Neural progenitor cell (in vitro differentiated cells): ENCODE measurements around the gene MACIR. TPM values are rescaled to one million over a fixed set of nuclear protein-coding genes. Genes with fewer than 3 reads are reported as not detected.

Experiments used
- DNase-seq: peaks from one replicate; pipeline ENCODE4 v3.0.0-alpha.2; 2016; ENCODE audit warnings: low spot score
- H2AFZ ChIP-seq: fragments of 200-600 bp; sonication (generic); replicated peaks from 2 replicates; pipeline ENCODE4 v1.6.1; 2016; ENCODE audit warnings: antibody characterized with exemption
- H3F3A ChIP-seq: fragments of 200-600 bp; sonication (generic); 2 replicates; pipeline ENCODE4 v1.6.1; 2016; ENCODE audit warnings: antibody characterized with exemption, low read depth
- H3K27ac ChIP-seq: fragments of 200-600 bp; sonication (generic); 2 replicates; pipeline ENCODE4 v1.5.1; 2016; ENCODE audit warnings: mild to moderate bottlenecking
- H3K27me3 ChIP-seq: fragments of 200-600 bp; sonication (generic); 2 replicates; pipeline ENCODE4 v1.6.1; 2016; ENCODE audit warnings: mild to moderate bottlenecking, moderate library complexity
- H3K36me3 ChIP-seq: fragments of 200-600 bp; sonication (generic); 2 replicates; pipeline ENCODE4 v1.5.1; 2016
- H3K4me1 ChIP-seq: fragments of 200-600 bp; sonication (generic); 2 replicates; pipeline ENCODE4 v1.6.1; 2016; ENCODE audit warnings: mixed run types
- H3K4me2 ChIP-seq: fragments of 200-600 bp; sonication (generic); 2 replicates; pipeline ENCODE4 v1.6.1; 2016
- H3K4me3 ChIP-seq: fragments of 200-600 bp; sonication (generic); 2 replicates; pipeline ENCODE4 v1.5.1; 2016
- H3K79me2 ChIP-seq: fragments of 200-600 bp; sonication (generic); 2 replicates; pipeline ENCODE4 v1.6.1; 2016; ENCODE audit warnings: low read depth
- H3K9ac ChIP-seq: fragments of 200-600 bp; sonication (generic); 2 replicates; pipeline ENCODE4 v1.6.1; 2016
- H3K9me3 ChIP-seq: fragments of 200-600 bp; sonication (generic); 2 replicates; pipeline ENCODE4 v1.5.1; 2016; ENCODE audit warnings: low read depth
- H4K20me1 ChIP-seq: fragments of 200-600 bp; sonication (generic); 2 replicates; pipeline ENCODE4 v1.6.1; 2016; ENCODE audit warnings: low read depth
- H3K27ac Mint-ChIP-seq: 3 replicates; pipeline ENCODE4 v1.8.0; 2021; ENCODE audit warnings: mixed read lengths
- H3K27me3 Mint-ChIP-seq: 2 replicates; pipeline ENCODE4 v1.8.0; 2022; ENCODE audit warnings: low read depth, mild to moderate bottlenecking, inconsistent platforms, moderate library complexity, mixed read lengths; ENCODE audit not compliant: insufficient read depth
- H3K36me3 Mint-ChIP-seq: 3 replicates; pipeline ENCODE4 v1.8.0; 2021; ENCODE audit warnings: mixed read lengths
- H3K4me1 Mint-ChIP-seq: 3 replicates; pipeline ENCODE4 v1.8.0; 2021; ENCODE audit warnings: mixed read lengths
- H3K4me3 Mint-ChIP-seq: 3 replicates; pipeline ENCODE4 v1.8.0; 2021; ENCODE audit warnings: mild to moderate bottlenecking, moderate library complexity, mixed read lengths
- H3K9me3 Mint-ChIP-seq: 3 replicates; pipeline ENCODE4 v1.8.0; 2020; ENCODE audit warnings: mixed read lengths
- CTCF ChIP-seq: fragments of 200-600 bp; sonication (generic); IDR thresholded peaks from 2 replicates; pipeline ENCODE4 v1.5.1; 2017; ENCODE audit warnings: antibody characterized with exemption, mild to moderate bottlenecking
- EZH2 ChIP-seq: fragments of 200-600 bp; sonication (generic); IDR thresholded peaks from 2 replicates; pipeline ENCODE4 v1.6.1; 2017; ENCODE audit warnings: antibody characterized with exemption, mild to moderate bottlenecking, moderate library complexity
- EZH2phosphoT487 ChIP-seq: fragments of 200-600 bp; sonication (generic); IDR thresholded peaks from 2 replicates; pipeline ENCODE4 v1.6.1; 2017; ENCODE audit warnings: antibody characterized with exemption
- total RNA-seq: library from RNA; depleted of rRNA; stranded (reverse); fragments of >200 nt; gene quantifications from 2 replicates; pipeline ENCODE4 v1.2.3, GENCODE V29; 2015; ENCODE audit warnings: low replicate concordance

Gene MACIR
- 22.5 and 26.3 TPM in 2 replicates for total RNA-seq

- H3K27ac Mint-ChIP-seq, result peak within 1 kb of the TSS; percentile 93
- peak within 1 kb of the TSS; percentile 81 for H3K4me2 ChIP-seq
- H3K27me3 Mint-ChIP-seq, result peaks cover 2% of the 10 kb centered on the region
- H3K36me3 Mint-ChIP-seq, result no peaks in the 10 kb centered on the region
- H3K4me3 ChIP-seq, result peak within 1 kb of the TSS; percentile 80
- H3K9me3 Mint-ChIP-seq, result peaks cover 4% of the 10 kb centered on the region
- H3K79me2 ChIP-seq, result peaks cover 41% of the 10 kb centered on the region
- peak within 1 kb of the TSS; percentile 54 for H3K9ac ChIP-seq
- peaks cover 26% of the 10 kb centered on the region for H3K4me1 Mint-ChIP-seq
- no peaks in the 10 kb centered on the region for H3F3A ChIP-seq
- peaks cover 23% of the 10 kb centered on the region for H3K4me1 ChIP-seq
- DNase-seq, result peak; percentile 99
- H3K4me3 Mint-ChIP-seq, result peak within 1 kb of the TSS; percentile 98
- peak within 1 kb of the TSS; percentile 79 for H3K27ac ChIP-seq
- TF ChIP-seq EZH2 (no peak), CTCF (peak; percentile 3)
- H4K20me1 ChIP-seq, result peaks cover 34% of the 10 kb centered on the region
- no peaks in the 10 kb centered on the region for H3K27me3 ChIP-seq
- peak within 1 kb of the TSS; percentile 91 for H2AFZ ChIP-seq
- no peaks in the 10 kb centered on the region for H3K36me3 ChIP-seq
- no peaks in the 10 kb centered on the region for H3K9me3 ChIP-seq
Measured at GRCh38 chr5:103258368-103258956, at the start of gene MACIR. TSS of gene MACIR (plus strand) at chr5:103258763. CDS start at chr5:103275920, 17,157 bp downstream.

- H3K36me3 ChIP-seq, result no peaks in the 10 kb centered on the region
- H3K4me2 ChIP-seq, result no peak overlapping the region
- Mint-ChIP-seq H3K4me1 (no peaks in the 10 kb centered on the region), H3K4me3 (no peak overlapping the region), H3K9me3 (no peaks in the 10 kb centered on the region), H3K27me3 (no peaks in the 10 kb centered on the region), H3K36me3 (peaks cover 5% of the 10 kb centered on the region), H3K27ac (no peak overlapping the region)
- no peak overlapping the region for H3K4me3 ChIP-seq
- no peak overlapping the region for H3K27ac ChIP-seq
- H2AFZ ChIP-seq, result no peak overlapping the region
- H3F3A ChIP-seq, result no peaks in the 10 kb centered on the region
- no peaks in the 10 kb centered on the region for H3K27me3 ChIP-seq
- H3K4me1 ChIP-seq, result no peaks in the 10 kb centered on the region
- no peaks in the 10 kb centered on the region for H4K20me1 ChIP-seq
- no peak overlapping the region for H3K9ac ChIP-seq
- H3K9me3 ChIP-seq, result no peaks in the 10 kb centered on the region
- no peak for DNase-seq
- TF ChIP-seq EZH2 (no peak), CTCF (no peak), EZH2phosphoT487 (no peak)
- H3K79me2 ChIP-seq, result no peaks in the 10 kb centered on the region
Measured at GRCh38 chr5:103209065-103209464, 49.5 kb upstream of the MACIR start.

GRCh38 chr5:103210952-103211351, 47.6 kb upstream of the MACIR start:
- Histone ChIP-seq H3F3A (no peaks in the 10 kb centered on the region), H3K4me3 (no peak overlapping the region), H3K9me3 (no peaks in the 10 kb centered on the region), H3K4me1 (no peaks in the 10 kb centered on the region), H4K20me1 (no peaks in the 10 kb centered on the region), H2AFZ (no peak overlapping the region), H3K27me3 (no peaks in the 10 kb centered on the region), H3K36me3 (no peaks in the 10 kb centered on the region), H3K79me2 (no peaks in the 10 kb centered on the region), H3K4me2 (no peak overlapping the region), H3K9ac (no peak overlapping the region), H3K27ac (no peak overlapping the region)
- TF ChIP-seq CTCF (no peak), EZH2 (no peak), EZH2phosphoT487 (no peak)
- Mint-ChIP-seq H3K36me3 (no peaks in the 10 kb centered on the region), H3K27ac (no peak overlapping the region), H3K9me3 (no peaks in the 10 kb centered on the region), H3K27me3 (no peaks in the 10 kb centered on the region), H3K4me3 (no peak overlapping the region), H3K4me1 (no peaks in the 10 kb centered on the region)
- no peak for DNase-seq
